HFF-Myc (cell line): Measurements from ENCODE around the gene ITPR3.

Source experiments
- DNase-seq: peaks from one replicate; pipeline ENCODE4 v3.0.0-alpha.2; 2011; ENCODE audit warnings: low read depth; ENCODE audit errors: extremely low read depth
- H3K4me3 ChIP-seq: replicated peaks from 2 replicates; pipeline ENCODE4 v1.5.1; 2011; ENCODE audit warnings: low read depth, mild to moderate bottlenecking, control low read depth, low read length
- TF ChIP-seq, protein P1 (sequence below): IDR thresholded peaks from 2 replicates; pipeline ENCODE4 v1.5.1; 2012; ENCODE audit warnings: mild to moderate bottlenecking, low read depth, low read length, control low read depth; ENCODE audit errors: missing control alignments

Gene ITPR3

GRCh38 chr6:33719326-33719987 is 98.3 kb downstream of the ITPR3 start:
- TF ChIP-seq, protein P1, sequence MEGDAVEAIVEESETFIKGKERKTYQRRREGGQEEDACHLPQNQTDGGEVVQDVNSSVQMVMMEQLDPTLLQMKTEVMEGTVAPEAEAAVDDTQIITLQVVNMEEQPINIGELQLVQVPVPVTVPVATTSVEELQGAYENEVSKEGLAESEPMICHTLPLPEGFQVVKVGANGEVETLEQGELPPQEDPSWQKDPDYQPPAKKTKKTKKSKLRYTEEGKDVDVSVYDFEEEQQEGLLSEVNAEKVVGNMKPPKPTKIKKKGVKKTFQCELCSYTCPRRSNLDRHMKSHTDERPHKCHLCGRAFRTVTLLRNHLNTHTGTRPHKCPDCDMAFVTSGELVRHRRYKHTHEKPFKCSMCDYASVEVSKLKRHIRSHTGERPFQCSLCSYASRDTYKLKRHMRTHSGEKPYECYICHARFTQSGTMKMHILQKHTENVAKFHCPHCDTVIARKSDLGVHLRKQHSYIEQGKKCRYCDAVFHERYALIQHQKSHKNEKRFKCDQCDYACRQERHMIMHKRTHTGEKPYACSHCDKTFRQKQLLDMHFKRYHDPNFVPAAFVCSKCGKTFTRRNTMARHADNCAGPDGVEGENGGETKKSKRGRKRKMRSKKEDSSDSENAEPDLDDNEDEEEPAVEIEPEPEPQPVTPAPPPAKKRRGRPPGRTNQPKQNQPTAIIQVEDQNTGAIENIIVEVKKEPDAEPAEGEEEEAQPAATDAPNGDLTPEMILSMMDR = no peak
- H3K4me3 ChIP-seq = no peak overlapping the region
- DNase-seq = no peak

- DNase-seq = no peak
- H3K4me3 ChIP-seq = no peak overlapping the region
- TF ChIP-seq, protein P1 = no peak
Observed at GRCh38 chr6:33720998-33721397, 99.9 kb downstream of the ITPR3 start.

GRCh38 chr6:33721508-33721907 is 100.4 kb downstream of the ITPR3 start:
- DNase-seq = no peak
- H3K4me3 ChIP-seq = no peak overlapping the region
- TF ChIP-seq, protein P1 = no peak

DNA sequence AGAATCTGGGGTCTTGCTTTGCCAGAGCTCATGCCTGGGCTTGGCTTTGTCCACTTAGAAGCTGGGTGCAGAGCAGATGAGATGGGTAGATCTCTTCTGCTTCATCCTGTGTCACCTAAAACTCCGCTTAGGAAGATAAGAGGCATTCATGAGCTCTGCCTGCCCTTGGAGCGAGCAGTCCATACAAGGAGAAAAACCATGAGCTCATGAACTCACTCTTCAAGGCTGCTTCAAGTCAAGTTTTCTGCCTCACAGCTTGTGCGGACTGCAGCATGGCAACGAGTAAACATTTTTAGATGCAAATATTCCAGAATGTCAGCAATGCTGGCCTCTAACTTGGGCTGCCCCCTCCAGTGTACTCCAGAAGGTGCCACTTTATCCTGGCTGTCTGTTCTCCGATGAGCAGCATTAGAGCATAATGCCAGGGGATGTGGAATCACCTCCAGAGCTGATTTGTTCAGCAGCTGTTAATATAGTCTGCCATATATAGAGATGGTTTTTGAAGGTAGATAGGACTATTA is 101.0 kb downstream of the ITPR3 start:
- DNase-seq = no peak
- TF ChIP-seq, protein P1 = no peak
- H3K4me3 ChIP-seq = no peak overlapping the region

- TF ChIP-seq, protein P1 = no peak
- H3K4me3 ChIP-seq = no peak overlapping the region
- DNase-seq = no peak
Observed at GRCh38 chr6:33723371-33724085, 102.4 kb downstream of the ITPR3 start.

DNA sequence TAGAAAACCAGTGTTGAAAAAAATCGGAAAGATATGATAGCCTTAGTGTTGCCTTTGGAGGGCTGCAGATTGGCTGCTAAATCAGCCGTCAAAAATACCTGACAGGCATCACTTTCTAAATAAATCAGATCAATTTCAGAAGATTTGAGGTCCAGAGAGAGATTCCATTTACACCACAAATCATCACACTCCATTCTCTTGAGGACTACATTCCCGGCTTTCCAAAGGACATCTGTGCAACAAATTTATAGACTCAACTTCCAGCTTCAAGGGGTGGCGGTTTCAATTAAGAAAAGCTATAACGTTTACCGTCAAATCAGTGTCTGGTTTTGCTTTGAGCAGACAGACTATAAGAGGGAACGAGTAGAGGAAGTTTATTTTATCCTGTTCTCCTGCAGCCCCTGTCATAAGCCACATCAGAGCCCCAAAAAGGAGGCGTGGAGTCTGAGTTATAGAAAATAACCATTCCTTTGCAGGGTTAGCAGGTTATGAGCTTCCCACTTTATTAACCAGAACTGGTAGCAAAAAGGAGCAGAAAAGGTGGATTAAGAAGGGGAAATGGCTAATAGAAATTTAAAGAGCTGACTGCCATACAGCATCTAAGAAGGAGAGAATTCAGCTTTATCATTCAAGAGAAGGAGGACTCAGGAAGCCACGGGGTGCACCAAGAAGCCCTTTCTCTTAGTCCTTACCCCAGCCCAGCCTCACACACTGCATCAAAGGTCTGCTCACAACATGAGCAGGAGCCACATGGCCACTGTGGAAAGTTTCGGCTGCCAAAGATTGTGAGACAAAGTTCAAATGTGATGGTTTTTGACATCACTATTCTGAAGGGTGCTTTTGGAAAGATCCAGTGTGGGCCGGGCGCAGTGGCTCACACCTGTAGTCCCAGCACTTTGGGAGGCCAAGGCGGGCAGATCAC is 103.2 kb downstream of the ITPR3 start:
- TF ChIP-seq, protein P1 = no peak
- H3K4me3 ChIP-seq = no peak overlapping the region
- no peak for DNase-seq
